ENCODE results near the gene NDFIP1. TPM values are rescaled to one million over a fixed set of nuclear protein-coding genes. Genes with fewer than 3 reads are reported as not detected.

NDFIP1 gene
- total and polyA plus RNA-seq, 2 of the 4 experiments (the other 2 are of a cell fraction), result 7.7 to 15.4 TPM

DNA sequence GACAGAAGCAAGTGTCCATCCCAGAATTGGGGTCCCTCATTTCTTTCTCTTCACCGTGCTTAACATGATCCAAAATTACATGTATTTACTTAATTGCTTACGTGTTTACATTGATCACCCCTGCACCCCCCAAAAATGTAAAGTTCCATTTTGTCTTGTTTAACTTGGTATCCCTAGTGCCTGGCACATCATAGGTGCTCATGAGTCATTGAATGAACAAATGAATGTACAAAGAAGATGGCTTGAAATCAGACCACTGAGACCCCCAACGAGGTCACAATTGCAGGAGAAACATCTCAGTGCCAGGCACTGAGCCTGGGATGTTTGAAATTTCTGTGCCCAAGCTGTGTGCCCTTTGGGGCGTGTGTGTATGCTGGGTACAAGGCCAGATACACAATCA is 45.2 kb upstream of the NDFIP1 start:
- Histone ChIP-seq H3K27me3 (ENCODE audit: control insufficient read depth, insufficient read depth, low read length) (peaks cover 4% of the 10 kb centered on the region), H3K56ac (ENCODE audit: extremely low read depth, insufficient read depth, low read length) (no peak overlapping the region), H4K20me1 (ENCODE audit: insufficient read depth, low read length) (no peaks in the 10 kb centered on the region), H3K4me2 (ENCODE audit: low read depth, low read length) (peak overlapping the region; percentile 86), H4K8ac (ENCODE audit: low read depth in 2 of 2, low read length in 2 of 2) (peak overlapping the region; percentile 79 to 90), H3K9me1 (ENCODE audit: insufficient read depth, low read length) (no peaks in the 10 kb centered on the region; the same call in 1 of the 2 replicates), H2BK5ac (ENCODE audit: low read depth, low read length, poor library complexity, severe bottlenecking) (no peak overlapping the region), H2AK5ac (ENCODE audit: low read depth, low read length) (no peak overlapping the region), H3K36me3 (ENCODE audit: control insufficient read depth, insufficient read depth, low read length) (no peaks in the 10 kb centered on the region), H2BK120ac (ENCODE audit: low read depth, low read length) (peak overlapping the region; percentile 29; the same call in 1 of the 2 replicates), H3K9ac (ENCODE audit: low read depth, low read length) (peak overlapping the region; percentile 2; the same call in 1 of the 2 replicates), H4K5ac (ENCODE audit: low read depth, low read length) (no peak overlapping the region; the same call in 1 of the 2 replicates), H3K27ac (ENCODE audit: insufficient read depth, low read length) (peak overlapping the region; percentile 8; the same call in 1 of the 2 replicates), H3K4ac (ENCODE audit: low read depth, low read length) (peak overlapping the region; percentile 4), H3K23ac (ENCODE audit: low read depth, low read length) (no peak overlapping the region), H3K14ac (replicated peaks; ENCODE audit: low read depth, low read length) (peak overlapping the region; percentile 69; the same call in 1 of the 2 replicates), H3K4me1 (ENCODE audit: control insufficient read depth, insufficient read depth, low read length) (peaks cover 8% of the 10 kb centered on the region), H3K4me3 (ENCODE audit: insufficient read depth, low read depth, low read length) (no peak overlapping the region), H4K91ac (ENCODE audit: insufficient read depth, low read depth, low read length) (no peak overlapping the region; the same call in 1 of the 2 replicates), H3K18ac (ENCODE audit: low read depth, low read length) (no peak overlapping the region), H3K9me3 (ENCODE audit: control insufficient read depth, insufficient read depth, low read length) (no peaks in the 10 kb centered on the region), H2BK20ac (ENCODE audit: low read depth, low read length) (no peak overlapping the region), H2BK15ac (ENCODE audit: low read depth, low read length) (peak overlapping the region; percentile 34; the same call in 1 of the 3 replicates), H3K79me1 (ENCODE audit: low read depth in 1 of 2, low read length in 2 of 2) (no peaks in the 10 kb centered on the region), H2AK9ac (replicated peaks; ENCODE audit: low read depth, low read length, poor library complexity) (no peak overlapping the region), H2AFZ (replicated peaks; ENCODE audit: low read length, poor library complexity) (peak overlapping the region; percentile 88)
- 60% methylated on average over 1 of the region's 4 CpGs; no CpG with 5 or more reads in 1 of the 2 experiments for WGBS, 2 experiments (ENCODE audit: extremely low coverage in 2 of 2, insufficient read length in 1 of 2)
- dilution Hi-C loops (cut with HindIII; ENCODE audit: low sequenced_read_pairs, unreplicated experiment), result no loop called here
- intact Hi-C loops (cut with micrococcal nuclease), result loop anchor here (5.0 kb wide), 1 partner anchor 46 kb away; no protein-coding TSS in a partner anchor
- no peak for DNase-seq
- ChIA-PET CTCF (no interaction called here), POLR2A (ENCODE audit: unreplicated experiment) (no interaction called here)
- no peak for ATAC-seq (ENCODE audit: low read depth)
- no peak for TF ChIP-seq SMC3 (IDR thresholded peaks at IDR 0.05; ENCODE audit: low read depth, low read length)
- no peak for TF ChIP-seq CHD1 (IDR thresholded peaks at IDR 0.05; ENCODE audit: low read depth, low read length)
- no peak for TF ChIP-seq FOS (IDR thresholded peaks at IDR 0.05; ENCODE audit: low read depth, low read length)
- TF ChIP-seq BHLHE40 (IDR thresholded peaks at IDR 0.05; ENCODE audit: low read depth, low read length), result no peak
- TF ChIP-seq CEBPB (IDR thresholded peaks at IDR 0.05; ENCODE audit: low read depth, low read length), result no peak
- no peak for TF ChIP-seq RCOR1 (IDR thresholded peaks at IDR 0.05; ENCODE audit: insufficient replicate concordance, low read length)
- TF ChIP-seq NFE2L2 (IDR thresholded peaks at IDR 0.05; ENCODE audit: low read depth, low read length), result no peak
- no peak for TF ChIP-seq POLR2A (IDR thresholded peaks at IDR 0.05; ENCODE audit: low read depth, low read length)
- TF ChIP-seq RAD21 (IDR thresholded peaks at IDR 0.05; ENCODE audit: low read length), result no peak
- no peak for TF ChIP-seq CTCF (conservative IDR thresholded peaks at IDR 0.05; ENCODE audit: low read depth, low read length)
- in situ Hi-C loops (cut with MboI; ENCODE audit: low sequenced_read_pairs), result no loop called here
- no TSS peak for BruUV-seq (replicated peaks)
